BE2C (cell line): ENCODE results near the gene SP140.
"Not testable (repeated sequence)": the region's sequence is repeated elsewhere in the genome, so short reads cannot be mapped to it uniquely, and the experiment has no call there.

Source experiments
- DNase-seq: peaks from one replicate; pipeline ENCODE4 v3.0.0-alpha.2; 2020
- H3K27me3 ChIP-seq: fragments of 250-450 bp; sonication (Bioruptor Pico); 2 replicates; pipeline ENCODE4 v1.5.1; 2020; ENCODE audit warnings: mild to moderate bottlenecking
- H3K36me3 ChIP-seq: fragments of 250-450 bp; sonication (Bioruptor Pico); 2 replicates; pipeline ENCODE4 v1.5.1; 2020; ENCODE audit warnings: mild to moderate bottlenecking
- H3K4me1 ChIP-seq: fragments of 250-450 bp; sonication (Bioruptor Pico); 2 replicates; pipeline ENCODE4 v1.5.1; 2020
- H3K4me3 ChIP-seq: 2 replicates; pipeline ENCODE4 v1.5.1; 2011; ENCODE audit warnings: low read depth, low read length
- H3K9me3 ChIP-seq: fragments of 250-450 bp; sonication (Bioruptor Pico); 2 replicates; pipeline ENCODE4 v1.5.1; 2020
- CTCF ChIP-seq: IDR thresholded peaks from 2 replicates; pipeline ENCODE4 v1.5.1; 2012; ENCODE audit warnings: mild to moderate bottlenecking, low read depth, low read length

SP140 gene

GRCh38 chr2:230329946-230330605, 104.5 kb downstream of the SP140 start:
- no peak for DNase-seq
- TF ChIP-seq CTCF: no peak
- H3K9me3 ChIP-seq: no peaks in the 10 kb centered on the region
- H3K36me3 ChIP-seq: no peaks in the 10 kb centered on the region
- no peaks in the 10 kb centered on the region for H3K4me1 ChIP-seq
- 0 out of 2 replicates have a peak, but pooled peaks cover 2% of the 10 kb centered on the region for H3K27me3 ChIP-seq
- no peak overlapping the region for H3K4me3 ChIP-seq

GRCh38 chr2:230330725-230331124, 105.2 kb downstream of the SP140 start:
- Histone ChIP-seq H3K4me1 (no peaks in the 10 kb centered on the region), H3K4me3 (no peak overlapping the region), H3K36me3 (no peaks in the 10 kb centered on the region), H3K27me3 (0 out of 2 replicates have a peak, but pooled peaks cover 2% of the 10 kb centered on the region), H3K9me3 (no peaks in the 10 kb centered on the region)
- no peak for DNase-seq
- TF ChIP-seq CTCF: no peak

- 0 out of 2 replicates have a peak, but pooled peaks cover 2% of the 10 kb centered on the region for H3K27me3 ChIP-seq
- no peaks in the 10 kb centered on the region for H3K9me3 ChIP-seq
- H3K36me3 ChIP-seq: no peaks in the 10 kb centered on the region
- no peak for DNase-seq
- H3K4me1 ChIP-seq: no peaks in the 10 kb centered on the region
- TF ChIP-seq CTCF: no peak
- no peak overlapping the region for H3K4me3 ChIP-seq
Observed at GRCh38 chr2:230335461-230335863, 109.9 kb downstream of the SP140 start.

GRCh38 chr2:230335864-230336506, 110.4 kb downstream of the SP140 start:
- H3K27me3 ChIP-seq: 0 out of 2 replicates have a peak, but pooled peaks cover 2% of the 10 kb centered on the region
- H3K4me1 ChIP-seq: no peaks in the 10 kb centered on the region
- TF ChIP-seq CTCF: no peak
- DNase-seq: no peak
- no peaks in the 10 kb centered on the region for H3K36me3 ChIP-seq
- H3K9me3 ChIP-seq: no peaks in the 10 kb centered on the region
- no peak overlapping the region for H3K4me3 ChIP-seq

GRCh38 chr2:230341936-230342528, 116.5 kb downstream of the SP140 start:
- not testable (repeated sequence) for H3K27me3 ChIP-seq, DNase-seq, H3K4me1 ChIP-seq, H3K9me3 ChIP-seq, H3K4me3 ChIP-seq, H3K36me3 ChIP-seq

GRCh38 chr2:230343041-230343624, 117.6 kb downstream of the SP140 start:
- not testable (repeated sequence) for H3K9me3 ChIP-seq, H3K4me1 ChIP-seq, DNase-seq, H3K27me3 ChIP-seq, H3K4me3 ChIP-seq, H3K36me3 ChIP-seq

GRCh38 chr2:230343747-230344146, 118.2 kb downstream of the SP140 start:
- no peak for TF ChIP-seq CTCF
- no peaks in the 10 kb centered on the region for H3K36me3 ChIP-seq
- H3K9me3 ChIP-seq: no peaks in the 10 kb centered on the region
- H3K27me3 ChIP-seq: no peaks in the 10 kb centered on the region
- H3K4me1 ChIP-seq: no peaks in the 10 kb centered on the region
- no peak for DNase-seq
- H3K4me3 ChIP-seq: no peak overlapping the region
